ENCODE measurements around the gene COPB1.

GRCh38 chr11:14455648-14456430 lies 43.8 kb downstream of the COPB1 start:
- TF ChIP-seq CTCF (IDR thresholded peaks at IDR 0.05; ENCODE audit: insufficient read depth, low read length, poor library complexity, severe bottlenecking) (no peak), EZH2phosphoT487 (conservative IDR thresholded peaks at IDR 0.05; ENCODE audit: low read length) (no peak)
